NCI-H69 (cell line): ENCODE results near the gene BRIX1.
"Not testable (repeated sequence)": the region's sequence is repeated elsewhere in the genome, so short reads cannot be mapped to it uniquely, and the experiment has no call there.

Experiments used
- DNase-seq: peaks from one replicate; lab custom pipeline; 2025; lab: John Stamatoyannopoulos, UW

Gene BRIX1

DNA sequence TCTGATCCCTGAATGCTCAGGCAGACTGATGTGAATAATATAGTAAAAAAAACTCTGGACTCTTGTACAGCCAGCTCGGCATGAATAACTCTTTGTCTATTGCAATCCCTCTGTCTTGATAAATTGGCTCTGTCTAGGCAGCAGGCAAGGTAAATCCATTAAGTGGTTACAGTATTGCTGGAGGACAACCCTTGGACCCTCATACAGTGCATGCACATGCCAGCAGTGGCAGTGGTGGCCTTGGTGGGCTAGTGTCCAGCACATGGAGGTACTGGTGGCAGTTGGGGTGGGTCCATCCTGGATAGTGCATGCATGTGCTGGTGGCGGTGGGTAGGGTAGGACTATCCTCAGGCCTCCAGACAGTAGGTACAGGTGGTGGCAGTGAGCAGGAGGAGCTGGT lies 52.7 kb downstream of the BRIX1 start:
- no peak for DNase-seq

DNA sequence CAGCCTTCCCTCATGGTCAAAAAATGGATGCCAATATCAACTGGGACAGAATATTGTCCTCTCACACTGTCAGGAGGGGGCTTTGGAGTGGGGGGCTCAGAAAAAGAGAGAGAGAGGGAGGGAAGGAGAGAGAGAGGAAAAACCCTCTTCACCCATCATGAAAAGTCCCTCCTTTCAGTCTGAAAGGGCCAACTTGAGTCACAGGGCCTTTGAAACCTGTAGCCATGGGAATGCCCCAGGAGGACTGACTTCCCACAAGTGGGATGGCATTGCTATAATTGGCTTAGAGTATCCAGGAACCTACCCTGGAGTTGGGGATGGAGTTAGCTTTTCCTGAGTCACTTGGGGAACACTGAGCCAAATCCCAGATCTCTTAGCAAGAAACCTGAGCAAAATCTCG lies 55.0 kb downstream of the BRIX1 start:
- DNase-seq = no peak

DNA sequence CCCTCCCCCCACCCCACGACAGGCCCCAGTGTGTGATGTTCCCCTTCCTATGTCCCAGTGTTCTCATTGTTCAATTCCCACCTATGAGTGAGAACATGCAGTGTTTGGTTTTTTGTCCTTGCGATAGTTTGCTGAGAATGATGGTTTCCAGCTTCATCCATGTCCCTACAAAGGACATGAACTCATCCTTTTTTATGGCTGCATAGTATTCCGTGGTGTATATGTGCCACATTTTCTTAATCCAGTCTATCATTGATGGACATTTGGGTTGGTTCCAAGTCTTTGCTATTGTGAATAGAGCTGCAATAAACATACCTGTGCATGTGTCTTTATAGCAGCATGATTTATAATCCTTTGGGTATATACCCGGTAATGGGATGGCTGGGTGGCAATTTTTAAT lies 56.1 kb downstream of the BRIX1 start:
- DNase-seq = not testable (repeated sequence)
